NT2/D1 (cell line): ENCODE data around the gene PCDHGC3.

Experiments
- DNase-seq: peaks from one replicate; pipeline ENCODE4 v3.0.0-alpha.2; 2011; ENCODE audit warnings: low read depth, low spot score
- H3K27me3 ChIP-seq: 2 replicates; pipeline ENCODE4 v1.6.0; 2011; ENCODE audit warnings: mild to moderate bottlenecking; ENCODE audit not compliant: insufficient read length, insufficient read depth
- H3K36me3 ChIP-seq: 2 replicates; pipeline ENCODE4 v1.6.1; 2011; ENCODE audit warnings: mild to moderate bottlenecking, low read length, mixed read lengths; ENCODE audit not compliant: insufficient read depth, insufficient read length
- H3K4me1 ChIP-seq: 2 replicates; pipeline ENCODE4 v1.5.1; 2011; ENCODE audit not compliant: insufficient read depth, insufficient read length
- H3K4me3 ChIP-seq: 2 replicates; pipeline ENCODE4 v1.5.1; 2011; ENCODE audit warnings: low read depth; ENCODE audit not compliant: insufficient read length
- H3K9ac ChIP-seq: 2 replicates; pipeline ENCODE4 v1.6.0; 2011; ENCODE audit warnings: low read depth; ENCODE audit not compliant: insufficient read length
- H3K9me3 ChIP-seq: 2 replicates; pipeline ENCODE4 v1.5.1; 2011; ENCODE audit warnings: mild to moderate bottlenecking, low read length; ENCODE audit not compliant: insufficient read depth
- SUZ12 ChIP-seq: IDR thresholded peaks from 2 replicates; pipeline ENCODE4 v1.6.1; 2011; ENCODE audit not compliant: insufficient read length, insufficient read depth; ENCODE audit errors: extremely low read depth
- YY1 ChIP-seq: IDR thresholded peaks from 2 replicates; pipeline ENCODE4 v1.6.1; 2011; ENCODE audit not compliant: insufficient read length, insufficient read depth
- ZNF274 ChIP-seq: IDR thresholded peaks from 2 replicates; pipeline ENCODE4 v1.6.1; 2011; ENCODE audit warnings: mild to moderate bottlenecking, low read depth, low read length

Gene PCDHGC3

DNA sequence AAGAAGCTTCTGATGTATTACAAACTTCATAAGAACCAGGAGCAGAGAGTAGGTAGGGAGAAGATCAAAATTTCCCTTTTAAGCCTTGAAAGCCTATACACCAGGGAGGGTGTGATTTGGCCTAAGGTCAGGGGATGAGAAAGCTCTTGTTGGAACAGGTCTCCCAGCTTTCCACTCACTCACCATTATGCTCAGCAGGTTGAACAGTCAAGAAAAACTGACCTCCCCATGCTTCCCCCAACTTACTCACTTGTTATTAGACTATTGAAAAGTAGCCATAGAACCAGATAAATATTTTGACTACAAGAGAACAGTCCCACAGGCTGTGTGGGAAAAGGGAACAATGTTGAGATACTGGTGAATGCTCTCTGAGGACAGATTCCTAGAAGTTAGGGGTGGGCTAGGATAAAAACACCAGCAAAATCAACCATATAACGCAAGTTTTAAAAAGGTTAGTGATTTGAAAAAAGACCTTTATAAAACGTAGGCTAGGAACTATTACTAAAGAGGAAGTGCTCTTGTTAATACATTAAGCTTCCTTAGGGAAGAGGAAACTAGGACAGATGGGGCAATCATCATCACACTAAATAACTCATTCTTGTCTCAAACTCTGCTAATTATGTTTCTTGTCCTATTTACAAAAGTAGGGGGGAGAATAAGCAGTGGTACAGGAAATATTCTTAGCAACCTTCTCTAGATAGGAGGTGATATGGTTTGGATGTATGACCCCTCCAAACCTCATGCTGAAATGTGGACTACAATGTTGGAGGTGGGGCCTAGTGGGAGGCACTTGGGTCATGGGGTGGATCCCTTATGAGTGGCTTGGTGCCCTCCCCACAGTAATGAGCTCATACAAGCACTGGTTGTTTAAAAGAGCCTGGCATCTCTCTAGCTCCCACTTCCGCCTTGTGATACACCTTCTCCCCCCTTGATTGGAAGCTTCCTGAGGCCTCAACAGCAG, 44.1 kb downstream of the PCDHGC3 start:
- no peak for DNase-seq
- Histone ChIP-seq H3K27me3 (no peaks in the 10 kb centered on the region), H3K9me3 (no peaks in the 10 kb centered on the region), H3K4me3 (no peak overlapping the region), H3K9ac (no peak overlapping the region), H3K4me1 (peaks cover 3% of the 10 kb centered on the region), H3K36me3 (peaks cover 85% of the 10 kb centered on the region)
- TF ChIP-seq SUZ12 (no peak), ZNF274 (no peak), YY1 (no peak)

DNA sequence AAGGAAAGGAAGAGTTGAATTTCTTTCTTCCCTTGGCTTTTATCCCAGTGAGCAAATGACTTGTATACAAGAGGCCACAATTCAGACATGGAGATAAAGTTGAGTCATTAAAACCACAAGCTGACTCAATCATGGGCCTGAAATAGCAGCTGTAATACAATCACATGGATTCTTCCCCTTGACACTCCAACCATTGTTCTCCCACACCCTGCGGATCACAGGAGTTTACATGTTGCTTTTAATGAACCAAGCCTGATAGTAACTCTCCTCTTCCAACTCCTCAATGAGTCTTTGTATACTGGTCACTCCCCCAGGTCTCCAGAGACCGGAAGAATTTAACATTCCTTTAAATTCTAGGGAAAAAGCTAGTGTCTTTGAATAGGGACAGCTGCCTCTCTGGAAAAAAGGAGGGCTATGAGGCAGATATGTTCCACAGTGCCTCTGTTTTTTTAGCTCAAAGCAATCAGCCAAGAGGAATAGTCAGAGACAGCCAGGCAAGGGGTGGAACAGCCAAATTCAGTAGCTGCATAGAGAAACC, 45.5 kb downstream of the PCDHGC3 start:
- Histone ChIP-seq H3K9ac (no peak overlapping the region), H3K36me3 (peaks cover 88% of the 10 kb centered on the region), H3K4me3 (no peak overlapping the region), H3K27me3 (no peaks in the 10 kb centered on the region), H3K4me1 (peaks cover 3% of the 10 kb centered on the region), H3K9me3 (no peaks in the 10 kb centered on the region)
- TF ChIP-seq YY1 = no peak
- no peak for TF ChIP-seq SUZ12
- TF ChIP-seq ZNF274 = no peak
- no peak for DNase-seq

DNA sequence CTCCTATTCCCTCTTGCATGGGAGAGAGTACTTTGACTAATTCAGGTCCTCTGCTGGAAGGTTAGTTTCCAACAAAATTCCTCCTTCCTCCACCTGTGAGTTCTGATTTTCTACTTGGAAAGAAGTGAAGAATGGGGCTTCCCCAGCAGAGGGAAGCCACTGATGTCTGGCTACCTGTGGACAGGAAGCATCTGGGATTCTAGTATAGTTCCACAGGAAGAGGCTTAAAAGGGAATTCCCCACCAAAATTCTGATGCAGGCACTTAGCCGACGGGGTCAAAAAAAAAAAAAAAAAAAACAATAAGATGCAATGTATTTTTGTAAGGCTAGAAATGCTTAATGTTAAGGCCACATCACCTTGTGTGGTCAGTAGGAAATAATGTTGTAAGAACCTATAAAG, 46.5 kb downstream of the PCDHGC3 start:
- H3K36me3 ChIP-seq = peaks cover 84% of the 10 kb centered on the region
- TF ChIP-seq YY1 (no peak), SUZ12 (no peak), ZNF274 (no peak)
- no peaks in the 10 kb centered on the region for H3K9me3 ChIP-seq
- DNase-seq = no peak
- H3K27me3 ChIP-seq = no peaks in the 10 kb centered on the region
- no peak overlapping the region for H3K4me3 ChIP-seq
- no peak overlapping the region for H3K9ac ChIP-seq
- peaks cover 3% of the 10 kb centered on the region for H3K4me1 ChIP-seq

DNA sequence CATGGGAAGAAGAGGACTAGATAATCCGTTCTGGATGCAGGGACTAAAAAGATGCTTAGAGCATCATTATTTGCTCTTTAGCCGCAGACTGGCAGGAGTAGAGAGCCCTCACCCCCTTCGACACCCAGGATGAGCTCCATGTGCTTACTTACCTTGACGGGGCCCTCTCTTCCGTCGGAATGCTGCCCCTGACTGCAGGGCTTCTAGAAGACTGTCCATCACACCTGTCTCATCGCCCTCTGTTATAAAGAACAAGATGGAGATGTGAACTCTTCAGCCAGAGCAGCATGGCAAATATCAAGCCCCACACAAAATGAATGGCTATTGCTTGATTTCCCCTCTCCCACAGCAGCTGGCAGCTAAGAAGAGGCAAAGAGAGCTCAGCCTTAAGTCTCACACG, 48.2 kb downstream of the PCDHGC3 start:
- H3K9me3 ChIP-seq = no peaks in the 10 kb centered on the region
- H3K9ac ChIP-seq = no peak overlapping the region
- H3K27me3 ChIP-seq = no peaks in the 10 kb centered on the region
- no peak overlapping the region for H3K4me3 ChIP-seq
- no peak for TF ChIP-seq SUZ12
- TF ChIP-seq YY1 = no peak
- H3K4me1 ChIP-seq = peaks cover 3% of the 10 kb centered on the region
- peaks cover 83% of the 10 kb centered on the region for H3K36me3 ChIP-seq
- DNase-seq = no peak

DNA sequence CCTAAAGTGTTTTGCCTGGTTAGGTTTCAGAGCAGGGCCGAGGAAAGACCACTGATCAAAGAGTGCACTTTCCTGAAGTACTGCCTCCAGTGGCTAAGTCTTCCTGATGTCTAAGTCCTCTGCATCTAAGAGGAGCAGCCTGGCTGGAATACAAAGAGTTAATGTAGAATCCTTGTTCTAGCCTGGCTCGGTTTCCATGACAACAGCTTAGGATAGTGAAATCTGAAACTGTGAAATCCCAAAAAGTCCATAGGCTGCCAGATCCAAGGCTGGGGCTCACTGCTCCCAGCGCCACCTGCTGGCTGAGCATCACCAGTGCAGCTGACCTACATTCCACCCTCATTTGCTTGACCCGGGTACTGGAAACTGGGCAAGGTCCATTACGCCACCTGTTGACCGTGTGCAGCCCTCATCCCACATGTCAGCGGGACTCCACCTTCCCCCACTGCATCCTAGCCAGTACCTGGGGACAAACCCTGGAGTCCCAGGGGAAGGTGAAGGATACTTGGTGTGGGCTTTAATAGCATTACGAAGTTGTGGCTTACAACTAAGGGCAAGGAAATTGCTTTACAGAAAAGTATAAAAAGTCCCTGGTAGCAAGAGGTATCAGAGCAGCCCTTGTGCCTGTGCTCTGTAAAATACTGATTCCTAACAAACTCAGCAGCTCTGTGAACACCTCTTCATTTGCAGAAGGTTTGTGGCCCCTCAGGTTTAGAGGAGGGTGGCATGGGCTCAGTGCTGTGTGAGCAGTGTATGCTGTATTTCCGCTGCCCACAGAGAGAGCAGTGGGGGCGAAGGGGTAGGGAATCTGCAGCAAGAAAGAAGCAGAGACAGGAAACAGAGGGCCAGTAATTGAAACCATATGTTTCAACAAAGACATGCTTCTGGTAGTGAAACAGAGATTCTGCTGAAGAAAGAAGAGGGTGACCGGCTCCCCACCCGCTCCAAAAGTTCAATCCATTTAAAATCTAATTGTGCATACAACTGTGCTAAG, 49.1 kb downstream of the PCDHGC3 start:
- H3K36me3 ChIP-seq = peaks cover 82% of the 10 kb centered on the region
- H3K9ac ChIP-seq = no peak overlapping the region

DNA sequence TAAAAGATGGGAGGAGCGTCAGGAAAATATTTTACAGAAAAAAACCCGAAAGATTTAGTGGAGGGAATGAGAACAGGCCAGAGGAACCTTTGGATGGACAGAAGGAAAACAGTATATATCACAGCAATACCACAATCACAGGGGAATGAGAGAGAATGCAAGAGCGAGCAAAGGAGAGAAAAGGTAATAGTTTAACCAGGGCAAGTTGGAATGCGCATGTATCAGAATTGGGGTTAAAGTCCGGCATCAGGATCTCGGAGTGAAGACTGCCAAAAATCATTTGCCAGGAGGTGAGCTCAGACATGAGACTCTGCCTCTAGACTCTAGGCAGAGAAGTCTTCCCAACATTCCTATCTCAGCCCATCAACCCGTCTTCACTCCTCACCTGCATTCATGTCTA, 49.9 kb downstream of the PCDHGC3 start:
- no peak overlapping the region for H3K9ac ChIP-seq
- H3K36me3 ChIP-seq = peaks cover 79% of the 10 kb centered on the region
- peaks cover 3% of the 10 kb centered on the region for H3K4me1 ChIP-seq
- no peaks in the 10 kb centered on the region for H3K9me3 ChIP-seq
- DNase-seq = no peak
- no peaks in the 10 kb centered on the region for H3K27me3 ChIP-seq
- TF ChIP-seq ZNF274 (no peak), SUZ12 (no peak), YY1 (no peak)
- no peak overlapping the region for H3K4me3 ChIP-seq

More for the DNA sequence above, 49.1 kb downstream of the PCDHGC3 start:
- no peak overlapping the region for H3K4me3 ChIP-seq
- H3K27me3 ChIP-seq = no peaks in the 10 kb centered on the region
- H3K4me1 ChIP-seq = peaks cover 3% of the 10 kb centered on the region
- TF ChIP-seq YY1 = no peak
- no peak for TF ChIP-seq ZNF274
- TF ChIP-seq SUZ12 = no peak
- H3K9me3 ChIP-seq = no peaks in the 10 kb centered on the region
- peak; percentile 93 for DNase-seq

DNA sequence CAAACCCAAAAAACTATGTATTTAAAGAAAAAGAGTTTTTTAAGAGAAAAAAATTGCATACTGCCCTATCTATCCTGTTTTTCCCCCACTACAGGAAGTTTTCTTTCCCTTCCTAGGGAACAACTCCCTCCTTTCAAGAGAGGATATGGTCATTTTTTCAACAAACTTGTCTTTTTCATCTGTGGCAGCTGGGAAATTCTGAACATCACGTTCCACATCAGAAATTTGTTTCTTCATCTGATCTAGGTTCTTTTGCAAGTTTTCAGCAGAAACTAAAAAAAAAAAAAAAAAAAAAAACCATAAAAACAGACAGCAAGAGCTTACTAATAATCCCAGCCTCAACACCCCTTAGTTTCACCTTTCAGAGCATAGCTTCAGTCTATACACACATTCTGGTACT, 51.7 kb downstream of the PCDHGC3 start:
- H3K4me1 ChIP-seq = peaks cover 3% of the 10 kb centered on the region
- DNase-seq = no peak
- H3K9ac ChIP-seq = no peak overlapping the region
- no peaks in the 10 kb centered on the region for H3K9me3 ChIP-seq
- TF ChIP-seq ZNF274 = no peak
- H3K36me3 ChIP-seq = peaks cover 81% of the 10 kb centered on the region
- no peak overlapping the region for H3K4me3 ChIP-seq
- no peaks in the 10 kb centered on the region for H3K27me3 ChIP-seq
